GM23338 (cell line): ENCODE measurements around the gene FAM111B. TPM values are rescaled to one million over a fixed set of nuclear protein-coding genes. Genes with fewer than 3 reads are reported as not detected.

ENCODE experiments used
- ATAC-seq: fragments of 200-7000 bp; cut with Tn5 transposase; 3 replicates; pipeline ENCODE4 v1.9.1; 2020
- DNase-seq: peaks from one replicate; pipeline ENCODE4 v3.0.0-alpha.2; 2015; ENCODE audit warnings: low spot score
- H2AFZ ChIP-seq: fragments of 200-600 bp; sonication (generic); 2 replicates; pipeline ENCODE4 v1.8.0; 2016; ENCODE audit warnings: antibody characterized with exemption, mild to moderate bottlenecking, moderate library complexity
- H3F3A ChIP-seq: fragments of 200-600 bp; sonication (generic); replicated peaks from 2 replicates; pipeline ENCODE4 v1.8.0; 2017; ENCODE audit warnings: antibody characterized with exemption, mixed run types, low read depth
- H3K27ac ChIP-seq: fragments of 200-600 bp; sonication (generic); 2 replicates; pipeline ENCODE4 v1.6.1; 2016; ENCODE audit warnings: low read depth
- H3K27me3 ChIP-seq: fragments of 200-600 bp; sonication (generic); 2 replicates; pipeline ENCODE4 v1.8.0; 2016; ENCODE audit warnings: mild to moderate bottlenecking, mixed run types, moderate library complexity; ENCODE audit not compliant: insufficient read depth
- H3K36me3 ChIP-seq: fragments of 200-600 bp; sonication (generic); 2 replicates; pipeline ENCODE4 v1.8.0; 2016; ENCODE audit warnings: mild to moderate bottlenecking; ENCODE audit not compliant: insufficient read depth
- H3K4me1 ChIP-seq: fragments of 200-600 bp; sonication (generic); 2 replicates; pipeline ENCODE4 v1.8.0; 2016; ENCODE audit warnings: mild to moderate bottlenecking, moderate library complexity; ENCODE audit not compliant: insufficient read depth
- H3K4me2 ChIP-seq: fragments of 200-600 bp; sonication (generic); 2 replicates; pipeline ENCODE4 v1.7.1; 2017; ENCODE audit warnings: mixed run types
- H3K4me3 ChIP-seq: fragments of 200-600 bp; sonication (generic); 2 replicates; pipeline ENCODE4 v1.6.1; 2016; ENCODE audit warnings: mixed run types
- H3K79me2 ChIP-seq: fragments of 200-600 bp; sonication (generic); replicated peaks from 2 replicates; pipeline ENCODE4 v1.8.0; 2017; ENCODE audit warnings: mild to moderate bottlenecking; ENCODE audit not compliant: insufficient read depth
- H3K9me2 ChIP-seq: fragments of 200-600 bp; sonication (generic); 2 replicates; pipeline ENCODE4 v1.8.0; 2017; ENCODE audit not compliant: insufficient read depth
- H4K20me1 ChIP-seq: fragments of 200-600 bp; sonication (generic); replicated peaks from 2 replicates; pipeline ENCODE4 v1.8.0; 2017; ENCODE audit warnings: mild to moderate bottlenecking; ENCODE audit not compliant: insufficient read depth
- H3K27ac Mint-ChIP-seq: 2 replicates; pipeline ENCODE4 v1.8.0; 2020; ENCODE audit warnings: inconsistent platforms, mild to moderate bottlenecking, moderate library complexity, mixed read lengths
- H3K27me3 Mint-ChIP-seq: 3 replicates; pipeline ENCODE4 v1.8.0; 2022; ENCODE audit warnings: low read depth, mild to moderate bottlenecking, moderate library complexity, mixed read lengths, inconsistent platforms; ENCODE audit not compliant: insufficient read depth, poor library complexity
- H3K36me3 Mint-ChIP-seq: 3 replicates; pipeline ENCODE4 v1.8.0; 2021; ENCODE audit warnings: low read depth, mild to moderate bottlenecking, inconsistent platforms, moderate library complexity, mixed read lengths
- H3K4me1 Mint-ChIP-seq: 3 replicates; pipeline ENCODE4 v1.8.0; 2020; ENCODE audit warnings: mild to moderate bottlenecking, inconsistent platforms, mixed read lengths
- H3K4me3 Mint-ChIP-seq: 3 replicates; pipeline ENCODE4 v1.8.0; 2021; ENCODE audit warnings: moderate library complexity, mild to moderate bottlenecking, inconsistent platforms, mixed read lengths
- H3K9me3 Mint-ChIP-seq: 3 replicates; pipeline ENCODE4 v1.8.0; 2020; ENCODE audit warnings: moderate library complexity, mild to moderate bottlenecking, inconsistent platforms, mixed read lengths
- EZH2phosphoT487 ChIP-seq: fragments of 200-600 bp; sonication (generic); IDR thresholded peaks from one replicate; pipeline ENCODE4 v1.8.1; 2018; ENCODE audit warnings: antibody characterized with exemption; ENCODE audit not compliant: unreplicated experiment
- JUNB ChIP-seq: IDR thresholded peaks from one replicate; pipeline ENCODE4 v1.6.1; 2016; ENCODE audit warnings: antibody characterized with exemption; ENCODE audit not compliant: unreplicated experiment
- POLR2AphosphoS5 ChIP-seq: IDR thresholded peaks from 2 replicates; pipeline ENCODE4 v1.6.1; 2016; ENCODE audit warnings: antibody characterized with exemption, low read depth
- ZNF114 ChIP-seq: fragments of 250-450 bp; sonication (Bioruptor Pico); IDR thresholded peaks from 2 replicates; pipeline ENCODE4 v1.5.0; 2020; ENCODE audit warnings: mild to moderate bottlenecking, moderate library complexity
- ZNF331 ChIP-seq: fragments of 250-450 bp; sonication (Bioruptor Pico); IDR thresholded peaks from 2 replicates; pipeline ENCODE4 v1.5.0; 2020; ENCODE audit warnings: low read depth, mild to moderate bottlenecking, moderate library complexity
- polyA plus RNA-seq: library from polyadenylated mRNA; unstranded; fragments of >200 nt; fragmentation: Nextera tagmentation; extraction: Ambion mirVana; gene quantifications from 2 replicates; pipeline ENCODE4 v1.2.1, GENCODE V29; 2016
- total RNA-seq: library from RNA; depleted of rRNA; stranded (reverse); fragments of >200 nt; shearing (Covaris generic); gene quantifications from 2 replicates; pipeline ENCODE4 v1.2.3, GENCODE V29; 2014
- TF ChIP-seq, protein P1 (sequence below), 2 experiments: fragments of 200-600 bp in 1 of 2; sonication (generic) in 1 of 2; conservative IDR thresholded peaks; 2 replicates each; pipeline versions ENCODE4 v1.5.1 to v1.6.1; 2016 to 2017; ENCODE audit warnings: antibody characterized with exemption in 2 of 2, low read depth in 2 of 2, mild to moderate bottlenecking in 2 of 2, moderate library complexity in 1 of 2
- TF ChIP-seq, protein P2 (sequence below): fragments of 250-450 bp; sonication (Bioruptor Pico); IDR thresholded peaks from 2 replicates; pipeline ENCODE4 v1.5.0; 2020; ENCODE audit warnings: mild to moderate bottlenecking, moderate library complexity

The FAM111B gene
- total and polyA plus RNA-seq, 2 experiments from 2014 or later = 30.6 to 40.7 TPM

DNA sequence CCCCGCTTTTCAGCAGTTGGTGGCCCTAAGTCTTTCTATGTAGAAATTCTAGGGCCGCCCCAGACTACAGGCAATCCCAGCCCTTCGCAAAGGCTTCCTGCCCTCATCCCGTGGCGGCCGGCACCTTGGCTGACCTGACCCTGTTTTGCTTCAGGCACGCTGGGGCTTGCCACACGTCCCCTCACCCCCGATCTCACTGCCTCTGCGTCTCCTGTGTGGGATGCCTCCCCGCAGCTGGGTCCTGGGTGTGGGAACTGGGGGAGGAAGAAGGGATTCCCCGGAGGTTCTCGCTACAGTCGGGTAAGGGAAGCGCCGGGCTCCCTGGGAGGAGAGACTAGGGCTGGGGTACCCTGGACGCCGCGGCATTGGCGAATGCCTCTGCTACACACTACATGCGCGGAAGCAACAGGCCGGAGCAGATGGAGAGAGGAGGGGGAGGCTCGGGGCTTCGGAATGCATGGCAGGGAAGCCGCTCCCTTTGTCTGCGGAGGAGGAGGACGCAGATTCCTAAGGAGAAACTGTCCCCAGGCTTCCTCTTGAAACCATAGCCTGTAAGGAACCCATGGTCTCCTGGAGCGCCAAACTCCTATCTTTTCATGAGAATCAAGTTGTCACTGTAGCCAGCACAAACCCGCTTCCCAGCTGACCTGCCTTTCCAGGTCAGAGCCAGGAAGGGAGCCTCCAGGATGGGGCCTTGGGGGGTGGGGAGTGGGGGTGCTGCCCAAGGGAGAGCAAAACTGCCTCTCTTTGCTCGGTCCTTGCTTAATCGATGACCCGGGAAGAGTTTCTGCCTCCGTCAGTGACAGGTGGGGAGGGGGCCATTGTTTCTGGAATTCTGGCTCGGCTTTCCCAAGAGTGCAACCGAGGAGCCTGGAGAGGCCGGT lies 66.3 kb downstream of the FAM111B start:
- H3K27ac ChIP-seq = no peak overlapping the region; the same call in 1 of the 2 replicates
- peak; percentile 57 for ATAC-seq
- TF ChIP-seq ZNF331 (no peak), JUNB (no peak), ZNF114 (CRISPR knock-in tag) (no peak), POLR2AphosphoS5 (no peak), EZH2phosphoT487 (no peak)
- H4K20me1 ChIP-seq = 0 out of 2 replicates have a peak, but pooled peaks cover 7% of the 10 kb centered on the region
- peaks cover 20% of the 10 kb centered on the region for H3K36me3 Mint-ChIP-seq
- H3K9me3 Mint-ChIP-seq = peaks cover 4% of the 10 kb centered on the region
- no peaks in the 10 kb centered on the region; the same call in 1 of the 2 replicates for H3K9me2 ChIP-seq
- peak overlapping the region; percentile 78 for H3K27ac Mint-ChIP-seq
- peak; percentile 81 for DNase-seq
- peaks cover 14% of the 10 kb centered on the region for H3K27me3 Mint-ChIP-seq
- H3K4me3 ChIP-seq = peak overlapping the region; percentile 83
- H3K4me2 ChIP-seq = peak overlapping the region; percentile 99
- peaks cover 5% of the 10 kb centered on the region; the same call in 1 of the 2 replicates for H3F3A ChIP-seq
- H3K4me1 ChIP-seq = peaks cover 13% of the 10 kb centered on the region
- H2AFZ ChIP-seq = peak overlapping the region; percentile 97
- H3K4me3 Mint-ChIP-seq = peak overlapping the region; percentile 91
- peaks cover 35% of the 10 kb centered on the region for H3K4me1 Mint-ChIP-seq
- H3K36me3 ChIP-seq = no peaks in the 10 kb centered on the region; the same call in 1 of the 2 replicates
- H3K27me3 ChIP-seq = peaks cover 6% of the 10 kb centered on the region; the same call in 1 of the 2 replicates
- peaks cover 21% of the 10 kb centered on the region for H3K79me2 ChIP-seq

DNA sequence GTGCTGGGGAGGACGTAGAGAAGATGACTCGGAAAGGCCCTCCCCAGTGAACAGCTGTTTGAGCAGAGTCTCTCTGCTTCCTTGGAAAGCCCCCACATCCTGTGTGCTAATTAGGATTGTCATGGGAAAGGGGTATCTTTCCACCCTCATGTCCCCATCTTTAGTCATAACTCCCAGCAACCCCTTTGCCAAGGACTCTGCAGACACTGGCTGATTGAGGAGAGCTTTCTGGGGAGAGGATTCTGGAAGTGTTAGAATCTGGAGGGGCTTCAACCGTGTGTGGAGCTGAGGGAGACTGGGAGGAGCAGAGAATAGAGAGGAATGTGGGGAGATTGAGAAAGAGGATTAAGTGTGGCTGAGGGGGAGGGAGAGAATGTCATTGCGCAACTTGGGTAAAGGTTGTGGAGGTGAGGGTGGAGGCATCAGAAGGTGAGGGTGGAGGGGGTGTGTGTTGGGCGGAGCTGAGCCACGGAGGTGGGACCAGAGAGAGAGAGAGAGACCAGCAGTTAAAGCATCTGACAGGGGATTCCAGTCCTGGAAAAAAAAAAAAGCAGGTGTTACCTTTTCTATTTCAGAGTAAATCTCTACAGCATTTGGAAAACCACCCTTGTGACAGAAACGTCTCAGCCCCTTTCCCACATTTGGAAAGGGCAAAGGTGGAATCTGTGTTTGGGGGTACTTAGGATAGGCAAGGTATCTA lies 67.1 kb downstream of the FAM111B start:
- Mint-ChIP-seq H3K4me3 (peak overlapping the region; percentile 91), H3K36me3 (peaks cover 28% of the 10 kb centered on the region), H3K9me3 (peaks cover 12% of the 10 kb centered on the region), H3K27me3 (peaks cover 16% of the 10 kb centered on the region), H3K4me1 (peaks cover 35% of the 10 kb centered on the region), H3K27ac (peak overlapping the region; percentile 56; the same call in 1 of the 2 replicates)
- peak; percentile 86 for DNase-seq
- peaks cover 21% of the 10 kb centered on the region for H3K79me2 ChIP-seq
- H3K4me3 ChIP-seq = peak overlapping the region; percentile 83
- H3K27me3 ChIP-seq = peaks cover 6% of the 10 kb centered on the region; the same call in 1 of the 2 replicates
- peaks cover 13% of the 10 kb centered on the region for H3K4me1 ChIP-seq
- H3K36me3 ChIP-seq = no peaks in the 10 kb centered on the region; the same call in 1 of the 2 replicates
- 0 out of 2 replicates have a peak, but pooled peaks cover 7% of the 10 kb centered on the region for H4K20me1 ChIP-seq
- ATAC-seq = peak; percentile 43
- peak overlapping the region; percentile 89 for H2AFZ ChIP-seq
- TF ChIP-seq, protein P1, sequence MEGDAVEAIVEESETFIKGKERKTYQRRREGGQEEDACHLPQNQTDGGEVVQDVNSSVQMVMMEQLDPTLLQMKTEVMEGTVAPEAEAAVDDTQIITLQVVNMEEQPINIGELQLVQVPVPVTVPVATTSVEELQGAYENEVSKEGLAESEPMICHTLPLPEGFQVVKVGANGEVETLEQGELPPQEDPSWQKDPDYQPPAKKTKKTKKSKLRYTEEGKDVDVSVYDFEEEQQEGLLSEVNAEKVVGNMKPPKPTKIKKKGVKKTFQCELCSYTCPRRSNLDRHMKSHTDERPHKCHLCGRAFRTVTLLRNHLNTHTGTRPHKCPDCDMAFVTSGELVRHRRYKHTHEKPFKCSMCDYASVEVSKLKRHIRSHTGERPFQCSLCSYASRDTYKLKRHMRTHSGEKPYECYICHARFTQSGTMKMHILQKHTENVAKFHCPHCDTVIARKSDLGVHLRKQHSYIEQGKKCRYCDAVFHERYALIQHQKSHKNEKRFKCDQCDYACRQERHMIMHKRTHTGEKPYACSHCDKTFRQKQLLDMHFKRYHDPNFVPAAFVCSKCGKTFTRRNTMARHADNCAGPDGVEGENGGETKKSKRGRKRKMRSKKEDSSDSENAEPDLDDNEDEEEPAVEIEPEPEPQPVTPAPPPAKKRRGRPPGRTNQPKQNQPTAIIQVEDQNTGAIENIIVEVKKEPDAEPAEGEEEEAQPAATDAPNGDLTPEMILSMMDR (conservative IDR thresholded peaks at IDR 0.05; ENCODE audit: low read depth in 2 of 2) = no peak
- TF ChIP-seq, protein P2, sequence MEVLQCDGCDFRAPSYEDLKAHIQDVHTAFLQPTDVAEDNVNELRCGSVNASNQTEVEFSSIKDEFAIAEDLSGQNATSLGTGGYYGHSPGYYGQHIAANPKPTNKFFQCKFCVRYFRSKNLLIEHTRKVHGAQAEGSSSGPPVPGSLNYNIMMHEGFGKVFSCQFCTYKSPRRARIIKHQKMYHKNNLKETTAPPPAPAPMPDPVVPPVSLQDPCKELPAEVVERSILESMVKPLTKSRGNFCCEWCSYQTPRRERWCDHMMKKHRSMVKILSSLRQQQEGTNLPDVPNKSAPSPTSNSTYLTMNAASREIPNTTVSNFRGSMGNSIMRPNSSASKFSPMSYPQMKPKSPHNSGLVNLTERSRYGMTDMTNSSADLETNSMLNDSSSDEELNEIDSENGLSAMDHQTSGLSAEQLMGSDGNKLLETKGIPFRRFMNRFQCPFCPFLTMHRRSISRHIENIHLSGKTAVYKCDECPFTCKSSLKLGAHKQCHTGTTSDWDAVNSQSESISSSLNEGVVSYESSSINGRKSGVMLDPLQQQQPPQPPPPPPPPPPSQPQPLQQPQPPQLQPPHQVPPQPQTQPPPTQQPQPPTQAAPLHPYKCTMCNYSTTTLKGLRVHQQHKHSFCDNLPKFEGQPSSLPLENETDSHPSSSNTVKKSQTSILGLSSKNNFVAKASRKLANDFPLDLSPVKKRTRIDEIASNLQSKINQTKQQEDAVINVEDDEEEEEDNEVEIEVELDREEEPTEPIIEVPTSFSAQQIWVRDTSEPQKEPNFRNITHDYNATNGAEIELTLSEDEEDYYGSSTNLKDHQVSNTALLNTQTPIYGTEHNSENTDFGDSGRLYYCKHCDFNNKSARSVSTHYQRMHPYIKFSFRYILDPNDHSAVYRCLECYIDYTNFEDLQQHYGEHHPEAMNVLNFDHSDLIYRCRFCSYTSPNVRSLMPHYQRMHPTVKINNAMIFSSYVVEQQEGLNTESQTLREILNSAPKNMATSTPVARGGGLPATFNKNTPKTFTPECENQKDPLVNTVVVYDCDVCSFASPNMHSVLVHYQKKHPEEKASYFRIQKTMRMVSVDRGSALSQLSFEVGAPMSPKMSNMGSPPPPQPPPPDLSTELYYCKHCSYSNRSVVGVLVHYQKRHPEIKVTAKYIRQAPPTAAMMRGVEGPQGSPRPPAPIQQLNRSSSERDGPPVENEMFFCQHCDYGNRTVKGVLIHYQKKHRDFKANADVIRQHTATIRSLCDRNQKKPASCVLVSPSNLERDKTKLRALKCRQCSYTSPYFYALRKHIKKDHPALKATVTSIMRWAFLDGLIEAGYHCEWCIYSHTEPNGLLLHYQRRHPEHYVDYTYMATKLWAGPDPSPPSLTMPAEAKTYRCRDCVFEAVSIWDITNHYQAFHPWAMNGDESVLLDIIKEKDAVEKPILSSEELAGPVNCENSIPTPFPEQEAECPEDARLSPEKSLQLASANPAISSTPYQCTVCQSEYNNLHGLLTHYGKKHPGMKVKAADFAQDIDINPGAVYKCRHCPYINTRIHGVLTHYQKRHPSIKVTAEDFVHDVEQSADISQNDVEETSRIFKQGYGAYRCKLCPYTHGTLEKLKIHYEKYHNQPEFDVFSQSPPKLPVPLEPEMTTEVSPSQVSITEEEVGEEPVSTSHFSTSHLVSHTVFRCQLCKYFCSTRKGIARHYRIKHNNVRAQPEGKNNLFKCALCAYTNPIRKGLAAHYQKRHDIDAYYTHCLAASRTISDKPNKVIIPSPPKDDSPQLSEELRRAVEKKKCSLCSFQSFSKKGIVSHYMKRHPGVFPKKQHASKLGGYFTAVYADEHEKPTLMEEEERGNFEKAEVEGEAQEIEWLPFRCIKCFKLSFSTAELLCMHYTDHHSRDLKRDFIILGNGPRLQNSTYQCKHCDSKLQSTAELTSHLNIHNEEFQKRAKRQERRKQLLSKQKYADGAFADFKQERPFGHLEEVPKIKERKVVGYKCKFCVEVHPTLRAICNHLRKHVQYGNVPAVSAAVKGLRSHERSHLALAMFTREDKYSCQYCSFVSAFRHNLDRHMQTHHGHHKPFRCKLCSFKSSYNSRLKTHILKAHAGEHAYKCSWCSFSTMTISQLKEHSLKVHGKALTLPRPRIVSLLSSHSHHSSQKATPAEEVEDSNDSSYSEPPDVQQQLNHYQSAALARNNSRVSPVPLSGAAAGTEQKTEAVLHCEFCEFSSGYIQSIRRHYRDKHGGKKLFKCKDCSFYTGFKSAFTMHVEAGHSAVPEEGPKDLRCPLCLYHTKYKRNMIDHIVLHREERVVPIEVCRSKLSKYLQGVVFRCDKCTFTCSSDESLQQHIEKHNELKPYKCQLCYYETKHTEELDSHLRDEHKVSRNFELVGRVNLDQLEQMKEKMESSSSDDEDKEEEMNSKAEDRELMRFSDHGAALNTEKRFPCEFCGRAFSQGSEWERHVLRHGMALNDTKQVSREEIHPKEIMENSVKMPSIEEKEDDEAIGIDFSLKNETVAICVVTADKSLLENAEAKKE (CRISPR knock-in tag) = peak; percentile 37; the same call in 1 of the 2 replicates
- peak overlapping the region; percentile 82; the same call in 1 of the 2 replicates for H3K27ac ChIP-seq
- peaks cover 5% of the 10 kb centered on the region; the same call in 1 of the 2 replicates for H3F3A ChIP-seq
- peak overlapping the region; percentile 99 for H3K4me2 ChIP-seq
- H3K9me2 ChIP-seq = no peaks in the 10 kb centered on the region; the same call in 1 of the 2 replicates
